HEK293 (cell line): ENCODE measurements around the gene ADAMTS12.

Experiments
- CTCF ChIA-PET: fragments of 350-600 bp; formaldehyde crosslinking; extraction: SDS; loops from one replicate; lab custom pipeline; 2021; ENCODE audit warnings: antibody characterized with exemption; lab: Yijun Ruan, JAX
- POLR2A ChIA-PET: fragments of 300-600 bp; formaldehyde crosslinking; extraction: SDS; loops from one replicate; lab custom pipeline; 2020; ENCODE audit warnings: antibody characterized with exemption, inconsistent platforms; lab: Yijun Ruan, JAX
- H3K27ac ChIP-seq: fragments of 200-500 bp; sonication (Bioruptor generic); 2 replicates; pipeline ENCODE4 v1.5.1; 2014; ENCODE audit warnings: low read depth, low read length, control low read depth, inconsistent platforms; ENCODE audit errors: extremely low read depth
- H3K36me3 ChIP-seq, 2 experiments: fragments of 200-500 bp in 1 of 2; sonication (Bioruptor generic) in 1 of 2; 1 replicate in 1 of 2; 2 replicates in 1 of 2; pipeline ENCODE4 v1.5.1; 2014 to 2017; ENCODE audit warnings: inconsistent platforms in 2 of 2, low read length in 2 of 2; ENCODE audit not compliant: control insufficient read depth in 2 of 2, insufficient read depth in 1 of 2
- H3K4me1 ChIP-seq: fragments of 200-500 bp; sonication (Bioruptor generic); 2 replicates; pipeline ENCODE4 v1.5.1; 2014; ENCODE audit warnings: mild to moderate bottlenecking, low read length, inconsistent platforms; ENCODE audit not compliant: control insufficient read depth, insufficient read depth
- H3K4me3 ChIP-seq: 2 replicates; pipeline ENCODE4 v1.5.1; 2011; ENCODE audit warnings: low read depth, mild to moderate bottlenecking, control low read depth, low read length, moderate library complexity
- H3K9me3 ChIP-seq: fragments of 200-500 bp; sonication (Bioruptor generic); 2 replicates; pipeline ENCODE4 v1.5.1; 2014; ENCODE audit warnings: low read depth, low read length, inconsistent platforms; ENCODE audit not compliant: control insufficient read depth, insufficient read depth
- SETDB1 ChIP-seq: IDR thresholded peaks from one replicate; pipeline ENCODE4 v1.6.1; 2017; ENCODE audit warnings: mild to moderate bottlenecking, low read length, moderate library complexity, mixed read lengths; ENCODE audit not compliant: insufficient read length
- YY2 ChIP-seq: fragments of 450-650 bp; formaldehyde crosslinking; IDR thresholded peaks from 2 replicates; pipeline ENCODE4 v1.5.1; 2016; ENCODE audit warnings: missing biosample characterization, missing genetic modification characterization
- ZBTB7A ChIP-seq: fragments of 450-650 bp; formaldehyde crosslinking; IDR thresholded peaks from 2 replicates; pipeline ENCODE4 v1.5.1; 2016; ENCODE audit warnings: low read depth, missing biosample characterization, missing genetic modification characterization
- ZFP69B ChIP-seq: fragments of 450-650 bp; formaldehyde crosslinking; IDR thresholded peaks from 2 replicates; pipeline ENCODE4 v1.5.1; 2016; ENCODE audit warnings: missing biosample characterization, missing genetic modification characterization
- ZNF140 ChIP-seq: fragments of 450-650 bp; formaldehyde crosslinking; IDR thresholded peaks from 2 replicates; pipeline ENCODE4 v1.5.1; 2016; ENCODE audit warnings: missing biosample characterization, missing genetic modification characterization
- ZNF214 ChIP-seq: fragments of 450-650 bp; formaldehyde crosslinking; IDR thresholded peaks from 2 replicates; pipeline ENCODE4 v1.5.1; 2017; ENCODE audit warnings: missing biosample characterization, mild to moderate bottlenecking, missing genetic modification characterization, borderline replicate concordance
- ZNF248 ChIP-seq: fragments of 450-650 bp; formaldehyde crosslinking; IDR thresholded peaks from 2 replicates; pipeline ENCODE4 v1.5.1; 2017; ENCODE audit warnings: missing biosample characterization, missing genetic modification characterization
- ZNF366 ChIP-seq: fragments of 450-650 bp; formaldehyde crosslinking; conservative IDR thresholded peaks from 2 replicates; pipeline ENCODE4 v1.5.1; 2016; ENCODE audit warnings: missing biosample characterization, missing genetic modification characterization
- ZNF529 ChIP-seq: fragments of 450-650 bp; formaldehyde crosslinking; IDR thresholded peaks from 2 replicates; pipeline ENCODE4 v1.5.1; 2017; ENCODE audit warnings: missing genetic modification characterization, missing biosample characterization; ENCODE audit not compliant: insufficient replicate concordance
- ZNF560 ChIP-seq: fragments of 450-650 bp; formaldehyde crosslinking; IDR thresholded peaks from 2 replicates; pipeline ENCODE4 v1.5.1; 2017; ENCODE audit warnings: missing biosample characterization, missing genetic modification characterization, borderline replicate concordance
- ZNF600 ChIP-seq: fragments of 450-650 bp; formaldehyde crosslinking; IDR thresholded peaks from 2 replicates; pipeline ENCODE4 v1.5.1; 2016; ENCODE audit warnings: missing biosample characterization, missing genetic modification characterization
- ZNF654 ChIP-seq: fragments of 450-650 bp; formaldehyde crosslinking; IDR thresholded peaks from 2 replicates; pipeline ENCODE4 v1.5.1; 2016; ENCODE audit warnings: low read depth, missing biosample characterization, missing genetic modification characterization
- ZNF707 ChIP-seq: fragments of 450-650 bp; formaldehyde crosslinking; IDR thresholded peaks from 2 replicates; pipeline ENCODE4 v1.5.1; 2016; ENCODE audit warnings: missing biosample characterization, missing genetic modification characterization
- ZNF76 ChIP-seq: fragments of 450-650 bp; formaldehyde crosslinking; IDR thresholded peaks from 2 replicates; pipeline ENCODE4; 2016; ENCODE audit warnings: low read depth, missing biosample characterization, missing genetic modification characterization, borderline replicate concordance
- TF ChIP-seq, protein P1 (sequence below): fragments of 450-650 bp; formaldehyde crosslinking; IDR thresholded peaks from 2 replicates; pipeline ENCODE4 v1.5.1; 2016; ENCODE audit warnings: missing biosample characterization, missing genetic modification characterization, borderline replicate concordance
- TF ChIP-seq, protein P2 (sequence below): fragments of 450-650 bp; formaldehyde crosslinking; IDR thresholded peaks from 2 replicates; pipeline ENCODE4 v1.5.1; 2016; ENCODE audit warnings: missing biosample characterization, missing genetic modification characterization
- TF ChIP-seq, protein P3 (sequence below): fragments of 450-650 bp; formaldehyde crosslinking; IDR thresholded peaks from 2 replicates; pipeline ENCODE4 v1.5.1; 2016; ENCODE audit warnings: missing biosample characterization, missing genetic modification characterization, borderline replicate concordance
- TF ChIP-seq, protein P4 (sequence below): fragments of 450-650 bp; formaldehyde crosslinking; IDR thresholded peaks from 2 replicates; pipeline ENCODE4 v1.5.1; 2016; ENCODE audit warnings: missing biosample characterization, missing genetic modification characterization

Gene ADAMTS12

DNA sequence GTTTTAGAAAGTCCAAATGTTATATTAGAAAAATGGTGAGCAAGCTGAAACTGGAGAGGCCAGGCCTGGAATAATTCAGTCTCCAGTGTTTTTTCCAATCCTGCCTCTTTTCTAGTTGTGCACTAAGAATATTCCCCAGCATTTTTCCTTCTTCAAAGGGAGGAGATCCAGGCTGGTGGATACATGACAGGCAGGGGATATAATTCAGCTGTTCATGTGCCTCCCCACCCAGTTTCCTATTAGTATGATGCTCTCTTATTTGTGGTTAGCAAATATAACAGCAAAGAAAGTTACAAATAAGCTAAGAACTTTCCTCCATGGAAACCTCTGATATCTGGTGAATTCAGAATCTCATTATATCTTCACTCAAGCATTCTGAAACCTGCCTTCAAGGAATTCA is 234.6 kb downstream of the ADAMTS12 start:
- Histone ChIP-seq H3K36me3 (no peaks in the 10 kb centered on the region), H3K4me1 (no peaks in the 10 kb centered on the region), H3K9me3 (no peaks in the 10 kb centered on the region), H3K27ac (no peak overlapping the region), H3K4me3 (no peak overlapping the region)
- ChIA-PET CTCF (interaction anchor here (0.5 kb wide), 1 partner anchor 338 kb away, joined by 3 read pairs; no protein-coding TSS in a partner anchor), POLR2A (no interaction called here)
- TF ChIP-seq ZNF366 (tag by site-specific recombination): no peak
- no peak for TF ChIP-seq ZNF600
- TF ChIP-seq ZBTB7A: no peak
- TF ChIP-seq ZNF560 (tag by site-specific recombination): no peak
- TF ChIP-seq ZNF707 (tag by site-specific recombination): no peak
- no peak for TF ChIP-seq ZNF248 (tag by site-specific recombination)
- TF ChIP-seq ZNF529 (tag by site-specific recombination): no peak
- no peak for TF ChIP-seq ZNF214 (tag by site-specific recombination)
- TF ChIP-seq, protein P1, sequence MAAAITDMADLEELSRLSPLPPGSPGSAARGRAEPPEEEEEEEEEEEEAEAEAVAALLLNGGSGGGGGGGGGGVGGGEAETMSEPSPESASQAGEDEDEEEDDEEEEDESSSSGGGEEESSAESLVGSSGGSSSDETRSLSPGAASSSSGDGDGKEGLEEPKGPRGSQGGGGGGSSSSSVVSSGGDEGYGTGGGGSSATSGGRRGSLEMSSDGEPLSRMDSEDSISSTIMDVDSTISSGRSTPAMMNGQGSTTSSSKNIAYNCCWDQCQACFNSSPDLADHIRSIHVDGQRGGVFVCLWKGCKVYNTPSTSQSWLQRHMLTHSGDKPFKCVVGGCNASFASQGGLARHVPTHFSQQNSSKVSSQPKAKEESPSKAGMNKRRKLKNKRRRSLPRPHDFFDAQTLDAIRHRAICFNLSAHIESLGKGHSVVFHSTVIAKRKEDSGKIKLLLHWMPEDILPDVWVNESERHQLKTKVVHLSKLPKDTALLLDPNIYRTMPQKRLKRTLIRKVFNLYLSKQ: no peak
- TF ChIP-seq ZNF654 (tag by site-specific recombination): no peak
- TF ChIP-seq, protein P2, sequence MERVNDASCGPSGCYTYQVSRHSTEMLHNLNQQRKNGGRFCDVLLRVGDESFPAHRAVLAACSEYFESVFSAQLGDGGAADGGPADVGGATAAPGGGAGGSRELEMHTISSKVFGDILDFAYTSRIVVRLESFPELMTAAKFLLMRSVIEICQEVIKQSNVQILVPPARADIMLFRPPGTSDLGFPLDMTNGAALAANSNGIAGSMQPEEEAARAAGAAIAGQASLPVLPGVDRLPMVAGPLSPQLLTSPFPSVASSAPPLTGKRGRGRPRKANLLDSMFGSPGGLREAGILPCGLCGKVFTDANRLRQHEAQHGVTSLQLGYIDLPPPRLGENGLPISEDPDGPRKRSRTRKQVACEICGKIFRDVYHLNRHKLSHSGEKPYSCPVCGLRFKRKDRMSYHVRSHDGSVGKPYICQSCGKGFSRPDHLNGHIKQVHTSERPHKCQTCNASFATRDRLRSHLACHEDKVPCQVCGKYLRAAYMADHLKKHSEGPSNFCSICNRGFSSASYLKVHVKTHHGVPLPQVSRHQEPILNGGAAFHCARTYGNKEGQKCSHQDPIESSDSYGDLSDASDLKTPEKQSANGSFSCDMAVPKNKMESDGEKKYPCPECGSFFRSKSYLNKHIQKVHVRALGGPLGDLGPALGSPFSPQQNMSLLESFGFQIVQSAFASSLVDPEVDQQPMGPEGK (tag by site-specific recombination): no peak
- no peak for TF ChIP-seq YY2 (tag by site-specific recombination)
- no peak for TF ChIP-seq ZNF140 (tag by site-specific recombination)
- TF ChIP-seq, protein P3, sequence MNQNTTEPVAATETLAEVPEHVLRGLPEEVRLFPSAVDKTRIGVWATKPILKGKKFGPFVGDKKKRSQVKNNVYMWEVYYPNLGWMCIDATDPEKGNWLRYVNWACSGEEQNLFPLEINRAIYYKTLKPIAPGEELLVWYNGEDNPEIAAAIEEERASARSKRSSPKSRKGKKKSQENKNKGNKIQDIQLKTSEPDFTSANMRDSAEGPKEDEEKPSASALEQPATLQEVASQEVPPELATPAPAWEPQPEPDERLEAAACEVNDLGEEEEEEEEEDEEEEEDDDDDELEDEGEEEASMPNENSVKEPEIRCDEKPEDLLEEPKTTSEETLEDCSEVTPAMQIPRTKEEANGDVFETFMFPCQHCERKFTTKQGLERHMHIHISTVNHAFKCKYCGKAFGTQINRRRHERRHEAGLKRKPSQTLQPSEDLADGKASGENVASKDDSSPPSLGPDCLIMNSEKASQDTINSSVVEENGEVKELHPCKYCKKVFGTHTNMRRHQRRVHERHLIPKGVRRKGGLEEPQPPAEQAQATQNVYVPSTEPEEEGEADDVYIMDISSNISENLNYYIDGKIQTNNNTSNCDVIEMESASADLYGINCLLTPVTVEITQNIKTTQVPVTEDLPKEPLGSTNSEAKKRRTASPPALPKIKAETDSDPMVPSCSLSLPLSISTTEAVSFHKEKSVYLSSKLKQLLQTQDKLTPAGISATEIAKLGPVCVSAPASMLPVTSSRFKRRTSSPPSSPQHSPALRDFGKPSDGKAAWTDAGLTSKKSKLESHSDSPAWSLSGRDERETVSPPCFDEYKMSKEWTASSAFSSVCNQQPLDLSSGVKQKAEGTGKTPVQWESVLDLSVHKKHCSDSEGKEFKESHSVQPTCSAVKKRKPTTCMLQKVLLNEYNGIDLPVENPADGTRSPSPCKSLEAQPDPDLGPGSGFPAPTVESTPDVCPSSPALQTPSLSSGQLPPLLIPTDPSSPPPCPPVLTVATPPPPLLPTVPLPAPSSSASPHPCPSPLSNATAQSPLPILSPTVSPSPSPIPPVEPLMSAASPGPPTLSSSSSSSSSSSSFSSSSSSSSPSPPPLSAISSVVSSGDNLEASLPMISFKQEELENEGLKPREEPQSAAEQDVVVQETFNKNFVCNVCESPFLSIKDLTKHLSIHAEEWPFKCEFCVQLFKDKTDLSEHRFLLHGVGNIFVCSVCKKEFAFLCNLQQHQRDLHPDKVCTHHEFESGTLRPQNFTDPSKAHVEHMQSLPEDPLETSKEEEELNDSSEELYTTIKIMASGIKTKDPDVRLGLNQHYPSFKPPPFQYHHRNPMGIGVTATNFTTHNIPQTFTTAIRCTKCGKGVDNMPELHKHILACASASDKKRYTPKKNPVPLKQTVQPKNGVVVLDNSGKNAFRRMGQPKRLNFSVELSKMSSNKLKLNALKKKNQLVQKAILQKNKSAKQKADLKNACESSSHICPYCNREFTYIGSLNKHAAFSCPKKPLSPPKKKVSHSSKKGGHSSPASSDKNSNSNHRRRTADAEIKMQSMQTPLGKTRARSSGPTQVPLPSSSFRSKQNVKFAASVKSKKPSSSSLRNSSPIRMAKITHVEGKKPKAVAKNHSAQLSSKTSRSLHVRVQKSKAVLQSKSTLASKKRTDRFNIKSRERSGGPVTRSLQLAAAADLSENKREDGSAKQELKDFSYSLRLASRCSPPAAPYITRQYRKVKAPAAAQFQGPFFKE: no peak
- no peak for TF ChIP-seq ZFP69B (tag by site-specific recombination)
- no peak for TF ChIP-seq ZNF76 (tag by site-specific recombination)
- TF ChIP-seq, protein P4, sequence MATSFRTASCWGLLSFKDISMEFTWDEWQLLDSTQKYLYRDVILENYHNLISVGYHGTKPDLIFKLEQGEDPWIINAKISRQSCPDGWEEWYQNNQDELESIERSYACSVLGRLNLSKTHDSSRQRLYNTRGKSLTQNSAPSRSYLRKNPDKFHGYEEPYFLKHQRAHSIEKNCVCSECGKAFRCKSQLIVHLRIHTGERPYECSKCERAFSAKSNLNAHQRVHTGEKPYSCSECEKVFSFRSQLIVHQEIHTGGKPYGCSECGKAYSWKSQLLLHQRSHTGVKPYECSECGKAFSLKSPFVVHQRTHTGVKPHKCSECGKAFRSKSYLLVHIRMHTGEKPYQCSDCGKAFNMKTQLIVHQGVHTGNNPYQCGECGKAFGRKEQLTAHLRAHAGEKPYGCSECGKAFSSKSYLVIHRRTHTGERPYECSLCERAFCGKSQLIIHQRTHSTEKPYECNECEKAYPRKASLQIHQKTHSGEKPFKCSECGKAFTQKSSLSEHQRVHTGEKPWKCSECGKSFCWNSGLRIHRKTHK (tag by site-specific recombination): no peak
- no peak for TF ChIP-seq SETDB1
